NT2/D1 (cell line): ENCODE results near the gene LEF1.

Source experiments
- YY1 ChIP-seq: IDR thresholded peaks from 2 replicates; pipeline ENCODE4 v1.6.1; 2011; ENCODE audit not compliant: insufficient read length, insufficient read depth
- ZNF274 ChIP-seq: IDR thresholded peaks from 2 replicates; pipeline ENCODE4 v1.6.1; 2011; ENCODE audit warnings: mild to moderate bottlenecking, low read depth, low read length

DNA sequence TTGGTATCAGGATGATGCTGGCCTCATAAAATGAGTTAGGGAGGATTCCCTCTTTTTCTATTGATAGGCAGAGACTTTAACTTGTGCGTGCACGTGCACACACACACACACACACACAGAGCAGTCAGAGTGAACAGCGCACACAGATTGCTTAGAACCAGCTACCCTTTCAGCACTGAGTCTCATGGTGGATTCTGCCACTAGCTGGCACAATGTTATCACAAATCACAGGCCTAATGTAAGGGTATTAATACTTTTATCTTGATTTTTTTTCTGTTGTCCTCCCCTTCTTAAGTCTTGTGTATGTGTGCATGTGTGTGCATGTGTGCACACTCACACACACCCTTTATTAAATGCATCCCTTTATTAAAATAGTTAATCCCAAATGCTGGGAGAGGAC, 125.8 kb downstream of the LEF1 start:
- TF ChIP-seq ZNF274 (no peak), YY1 (no peak)
